Mucosa of rectum (tissue), 2 donors: ENCODE data around the gene LNPK.

Experiments
- H3K27ac ChIP-seq, 2 donors: one replicate each; pipeline ENCODE4 v1.7.0; 2013; ENCODE audit warnings: inconsistent platforms in 2 of 2, low read depth in 2 of 2, low read length in 2 of 2
- H3K27me3 ChIP-seq, 2 donors: one replicate each; pipeline ENCODE4 v1.7.0; 2013; ENCODE audit warnings: low read length in 2 of 2; ENCODE audit not compliant: control insufficient read depth in 2 of 2, insufficient read depth in 2 of 2
- H3K36me3 ChIP-seq, 2 donors: one replicate each; pipeline ENCODE4 v1.7.0; 2013; ENCODE audit warnings: low read length in 2 of 2; ENCODE audit not compliant: control insufficient read depth in 2 of 2, insufficient read depth in 2 of 2
- H3K4me1 ChIP-seq, 2 donors: one replicate each; pipeline ENCODE4 v1.7.0; 2013; ENCODE audit warnings: low read length in 2 of 2, mild to moderate bottlenecking in 1 of 2; ENCODE audit not compliant: control insufficient read depth in 2 of 2, insufficient read depth in 2 of 2
- H3K4me3 ChIP-seq, 2 donors: one replicate each; pipeline ENCODE4 v1.7.0; 2013; ENCODE audit warnings: low read length in 2 of 2
- H3K9ac ChIP-seq, 2 donors: one replicate each; pipeline ENCODE4 v1.7.0; 2013; ENCODE audit warnings: low read length in 2 of 2, low read depth in 1 of 2, mild to moderate bottlenecking in 1 of 2
- H3K9me3 ChIP-seq, 2 donors: one replicate each; pipeline ENCODE4 v1.7.0; 2013; ENCODE audit warnings: low read length in 2 of 2; ENCODE audit not compliant: control insufficient read depth in 2 of 2
- donor health status: healthy.
- donor health status: Normal muscosa, but diverticular disease.

Gene LNPK

DNA sequence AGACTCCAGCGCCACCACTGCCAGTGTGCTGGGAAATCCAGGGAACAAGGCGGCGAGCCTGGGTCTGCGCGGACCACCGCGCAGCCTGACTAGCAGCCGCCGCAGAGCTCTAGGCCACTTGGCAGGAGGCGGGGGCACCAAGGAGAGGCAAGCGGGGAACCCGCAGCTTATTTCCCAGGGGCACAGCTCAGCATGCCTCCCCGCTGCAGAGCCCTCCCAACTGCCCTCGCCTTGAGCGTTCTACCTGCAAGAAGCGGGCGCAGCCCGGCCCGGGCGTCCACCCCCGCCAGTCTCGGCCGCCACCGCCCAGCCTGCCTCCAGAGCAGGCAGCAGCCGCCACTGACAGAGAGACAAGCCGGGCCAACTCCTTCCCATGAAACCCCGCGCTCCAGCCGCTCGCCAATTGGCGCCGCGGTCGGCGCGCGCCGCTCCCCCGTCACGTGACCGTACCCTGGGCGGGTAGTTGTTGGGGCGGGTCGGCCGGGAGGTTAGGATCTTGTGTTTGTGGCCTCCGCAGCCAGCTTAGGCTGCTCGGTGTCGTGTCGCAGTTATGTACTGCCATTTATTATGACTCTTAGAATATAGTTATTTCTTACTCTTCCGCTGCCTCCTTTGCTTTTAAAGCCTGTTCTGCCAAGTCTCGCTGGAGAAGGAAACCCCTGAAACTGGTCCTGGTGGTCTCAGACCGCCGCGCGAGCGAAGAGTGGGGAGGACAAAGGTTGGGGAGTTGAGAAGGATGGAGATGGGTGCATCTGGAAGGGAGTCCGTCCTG is at the start of gene LNPK:
TSS of gene LNPK (minus strand) at position 352 of the 772 bp plus-strand sequence. CDS start 6,683 bp downstream, outside the sequence.
- H3K9me3 ChIP-seq: no peaks in the 10 kb centered on the region
- H3K27ac ChIP-seq: peak within 1 kb of the TSS; percentile 85 to 89
- H3K27me3 ChIP-seq: no peaks in the 10 kb centered on the region
- H3K9ac ChIP-seq: peak within 1 kb of the TSS; percentile 87 to 88
- H3K4me3 ChIP-seq: peak within 1 kb of the TSS; percentile 84 to 96
- no peaks in the 10 kb centered on the region for H3K36me3 ChIP-seq
- peaks cover 17 to 22% of the 10 kb centered on the region in 2 donors for H3K4me1 ChIP-seq

DNA sequence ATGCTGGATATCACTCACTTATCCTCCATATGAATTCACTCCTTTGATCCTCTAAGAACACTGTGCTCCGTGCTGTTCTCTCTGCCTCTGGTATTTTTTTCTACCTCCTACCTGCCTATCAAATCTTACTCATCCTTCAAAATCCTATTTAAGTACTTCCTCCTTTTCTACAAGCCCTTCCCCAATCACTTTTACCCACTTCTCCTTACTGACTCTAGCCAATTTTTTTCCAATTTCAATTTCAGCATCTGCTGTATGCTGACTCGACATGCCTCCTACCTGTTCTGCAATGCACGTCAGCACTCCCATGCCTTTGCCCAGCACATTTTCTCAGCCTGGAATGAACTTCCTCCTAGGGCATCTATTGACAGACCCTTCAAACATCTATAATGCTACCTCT is 37.3 kb upstream of the LNPK start:
- Histone ChIP-seq H3K36me3 (no peaks in the 10 kb centered on the region), H3K27ac (no peak overlapping the region), H3K9me3 (no peaks in the 10 kb centered on the region), H3K9ac (no peak overlapping the region), H3K4me1 (no peaks in the 10 kb centered on the region), H3K4me3 (no peak overlapping the region), H3K27me3 (no peaks in the 10 kb centered on the region)

DNA sequence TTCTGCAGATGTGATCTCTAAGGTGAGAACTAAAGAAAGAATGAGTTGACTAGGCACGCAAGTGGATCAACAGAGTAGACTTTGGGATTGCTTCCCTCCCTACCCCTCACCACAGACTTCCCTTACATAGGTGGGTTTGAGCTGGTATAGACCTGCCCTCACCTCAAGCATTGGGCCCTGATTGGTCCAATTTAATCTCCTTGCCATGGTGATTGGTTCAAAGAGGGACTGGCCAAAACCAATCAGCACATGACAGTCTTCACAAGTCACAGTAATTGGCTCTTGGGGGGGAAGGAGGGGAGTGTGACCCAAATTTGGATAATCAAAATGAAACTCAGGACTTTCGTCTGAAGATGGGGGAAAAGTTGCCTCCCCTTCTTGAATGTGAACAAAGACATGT is 36.6 kb upstream of the LNPK start:
- H3K36me3 ChIP-seq: no peaks in the 10 kb centered on the region
- no peaks in the 10 kb centered on the region for H3K9me3 ChIP-seq

DNA sequence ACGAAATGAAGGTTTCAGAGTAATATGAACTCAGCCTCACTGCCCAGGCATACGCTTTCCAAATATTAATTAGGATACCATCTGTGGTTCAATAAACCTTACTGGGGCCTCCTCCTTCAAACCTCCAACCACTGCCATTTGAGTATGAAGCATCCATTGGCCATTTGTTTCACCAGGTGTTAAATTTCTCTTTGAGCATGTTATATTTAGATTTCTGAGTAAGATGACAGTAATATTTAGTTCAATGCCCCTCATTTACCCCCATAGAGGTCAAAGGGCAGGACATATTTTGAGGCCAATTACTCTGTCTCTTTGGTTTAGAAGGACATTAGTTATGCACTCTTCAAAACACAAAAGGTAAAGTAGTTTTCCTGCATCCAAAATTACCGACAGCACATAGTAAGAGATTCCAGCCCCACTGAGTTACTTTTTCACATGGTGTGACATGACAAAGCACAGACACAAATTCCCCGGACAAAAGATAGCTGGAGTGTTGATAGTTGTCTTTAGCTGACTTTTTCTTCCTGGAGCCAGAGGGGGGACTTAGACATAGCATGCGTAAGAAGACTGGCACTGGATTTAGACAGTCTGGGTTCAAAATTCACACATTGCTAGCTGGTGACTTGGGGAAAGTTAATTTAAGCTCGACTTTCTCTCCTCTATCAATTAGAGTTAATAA is 33.1 kb upstream of the LNPK start:
- Histone ChIP-seq H3K27me3 (no peaks in the 10 kb centered on the region), H3K9me3 (no peaks in the 10 kb centered on the region), H3K27ac (no peak overlapping the region), H3K9ac (no peak overlapping the region), H3K4me3 (no peak overlapping the region), H3K36me3 (no peaks in the 10 kb centered on the region), H3K4me1 (peaks cover 2% of the 10 kb centered on the region in 2 donors)

More for the DNA sequence above, 36.6 kb upstream of the LNPK start:
- Histone ChIP-seq H3K27ac (no peak overlapping the region), H3K27me3 (no peaks in the 10 kb centered on the region), H3K9ac (no peak overlapping the region), H3K4me1 (no peaks in the 10 kb centered on the region), H3K4me3 (no peak overlapping the region)

GRCh38 chr2:176027806-176028205 is 25.7 kb upstream of the LNPK start:
- H3K9ac ChIP-seq: peak overlapping the region in 1 of 2 donors; percentile 8
- no peaks in the 10 kb centered on the region for H3K36me3 ChIP-seq
- H3K27ac ChIP-seq: no peak overlapping the region
- H3K4me1 ChIP-seq: peaks cover 2 to 3% of the 10 kb centered on the region in 2 donors
- no peak overlapping the region for H3K4me3 ChIP-seq
- H3K27me3 ChIP-seq: peaks cover 0 to 4% of the 10 kb centered on the region in 2 donors
- H3K9me3 ChIP-seq: no peaks in the 10 kb centered on the region

- no peaks in the 10 kb centered on the region for H3K9me3 ChIP-seq
- no peak overlapping the region for H3K27ac ChIP-seq
- peaks cover 2 to 3% of the 10 kb centered on the region in 2 donors for H3K4me1 ChIP-seq
- H3K9ac ChIP-seq: no peak overlapping the region
- no peaks in the 10 kb centered on the region for H3K36me3 ChIP-seq
- H3K4me3 ChIP-seq: no peak overlapping the region
- H3K27me3 ChIP-seq: peaks cover 0 to 4% of the 10 kb centered on the region in 2 donors
These were observed 23.9 kb upstream of the LNPK start for GRCh38 chr2:176025932-176026331.

DNA sequence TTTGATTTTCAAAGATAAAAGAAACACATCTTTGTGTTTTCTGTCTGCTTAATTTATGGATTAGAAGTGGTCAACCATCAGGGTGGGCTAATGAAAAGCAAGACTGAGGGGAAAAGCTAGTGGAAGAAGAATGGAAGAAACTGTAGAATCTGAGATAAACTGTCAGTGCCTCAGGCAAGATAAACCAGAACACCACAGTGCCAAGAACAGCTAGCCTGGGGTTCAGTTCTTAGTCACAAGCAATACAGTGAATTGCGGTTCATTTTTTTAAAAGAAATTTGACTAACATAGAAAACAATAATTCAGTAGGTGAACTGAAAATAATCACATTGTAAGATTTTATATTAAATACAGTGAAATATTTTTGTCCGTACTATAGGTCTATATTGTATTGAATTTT is 22.0 kb upstream of the LNPK start:
- Histone ChIP-seq H3K4me1 (no peaks in the 10 kb centered on the region), H3K9ac (no peak overlapping the region), H3K36me3 (no peaks in the 10 kb centered on the region), H3K27ac (no peak overlapping the region), H3K27me3 (peaks cover 0 to 4% of the 10 kb centered on the region in 2 donors), H3K9me3 (no peaks in the 10 kb centered on the region), H3K4me3 (no peak overlapping the region)

DNA sequence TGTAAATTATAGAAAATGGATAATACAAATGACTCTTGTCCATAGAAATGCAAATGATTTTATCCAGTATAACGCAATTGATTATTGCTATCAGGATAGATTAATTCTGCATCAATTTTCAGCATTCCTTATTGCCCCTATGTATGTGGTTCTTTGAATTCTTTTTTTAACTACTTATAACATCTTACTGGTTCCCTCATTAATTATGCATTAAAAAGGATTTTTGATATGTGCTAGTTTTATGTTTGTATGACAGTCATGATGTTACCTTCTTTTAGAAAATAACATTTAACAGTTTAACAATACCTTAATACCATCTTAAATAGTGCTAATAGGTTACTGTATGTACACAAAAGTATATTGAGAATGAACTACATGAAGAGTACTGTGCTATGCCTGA is 20.0 kb upstream of the LNPK start:
- H3K27me3 ChIP-seq: peaks cover 0 to 4% of the 10 kb centered on the region in 2 donors
- H3K9me3 ChIP-seq: no peaks in the 10 kb centered on the region
- H3K9ac ChIP-seq: no peak overlapping the region
- H3K4me1 ChIP-seq: no peaks in the 10 kb centered on the region
- no peaks in the 10 kb centered on the region for H3K36me3 ChIP-seq
- no peak overlapping the region for H3K27ac ChIP-seq
- H3K4me3 ChIP-seq: no peak overlapping the region

DNA sequence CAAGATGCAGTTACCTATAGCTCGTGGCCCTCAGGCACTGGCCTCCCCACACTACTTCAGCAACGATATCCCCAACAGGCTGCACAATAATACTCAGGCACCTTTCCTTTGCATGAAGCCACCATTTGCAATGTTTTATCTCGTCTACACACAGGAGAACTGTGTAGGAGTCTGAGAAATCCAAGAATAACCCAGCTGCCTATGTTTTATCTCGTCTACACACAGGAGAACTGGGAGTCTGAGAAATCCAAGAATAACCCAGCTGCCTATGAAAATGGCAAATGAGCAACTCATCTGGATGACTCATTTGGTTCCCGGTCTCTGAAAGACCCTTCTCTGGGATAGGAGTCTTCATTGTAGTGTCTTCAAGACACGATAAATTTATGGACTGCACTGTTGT is 18.3 kb upstream of the LNPK start:
- Histone ChIP-seq H3K9me3 (no peaks in the 10 kb centered on the region), H3K4me3 (no peak overlapping the region), H3K27ac (no peak overlapping the region), H3K27me3 (peaks cover 0 to 4% of the 10 kb centered on the region in 2 donors), H3K4me1 (peaks cover 0 to 1% of the 10 kb centered on the region in 2 donors), H3K9ac (no peak overlapping the region), H3K36me3 (no peaks in the 10 kb centered on the region)

DNA sequence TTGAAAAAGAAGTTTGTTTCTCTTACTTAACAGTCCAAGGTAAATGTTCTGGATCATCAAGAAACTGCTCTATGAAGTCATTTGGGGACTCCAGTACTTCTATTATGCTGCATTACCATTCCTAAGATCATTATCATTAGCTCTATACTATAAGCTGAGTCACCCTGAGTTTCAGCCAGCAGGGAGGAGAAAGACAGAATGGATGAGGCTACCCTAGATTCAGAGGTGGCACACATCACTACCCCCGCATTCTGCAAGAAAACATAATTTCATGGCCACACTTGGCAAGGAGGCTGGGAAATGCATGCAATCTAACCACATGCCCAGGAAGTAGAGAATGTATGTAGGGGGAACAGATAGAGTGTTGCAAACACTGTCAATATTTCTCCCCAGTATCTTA is 16.6 kb upstream of the LNPK start:
- Histone ChIP-seq H3K27ac (no peak overlapping the region), H3K36me3 (no peaks in the 10 kb centered on the region), H3K9me3 (no peaks in the 10 kb centered on the region), H3K4me3 (no peak overlapping the region), H3K4me1 (peaks cover 0 to 2% of the 10 kb centered on the region in 2 donors), H3K27me3 (peaks cover 0 to under 1% of the 10 kb centered on the region in 2 donors), H3K9ac (no peak overlapping the region)
